NCI-H526 (cell line): ENCODE results near the gene RABGGTB.
A peak's percentile ranks its signal among the peaks of the same experiment; 100 is the strongest.
"Not testable (repeated sequence)": the region's sequence is repeated elsewhere in the genome, so short reads cannot be mapped to it uniquely, and the experiment has no call there.

Experiments used
- DNase-seq, 2 experiments: peaks; one replicate each; lab custom pipeline; 2025; lab: John Stamatoyannopoulos, UW

The RABGGTB gene

DNA sequence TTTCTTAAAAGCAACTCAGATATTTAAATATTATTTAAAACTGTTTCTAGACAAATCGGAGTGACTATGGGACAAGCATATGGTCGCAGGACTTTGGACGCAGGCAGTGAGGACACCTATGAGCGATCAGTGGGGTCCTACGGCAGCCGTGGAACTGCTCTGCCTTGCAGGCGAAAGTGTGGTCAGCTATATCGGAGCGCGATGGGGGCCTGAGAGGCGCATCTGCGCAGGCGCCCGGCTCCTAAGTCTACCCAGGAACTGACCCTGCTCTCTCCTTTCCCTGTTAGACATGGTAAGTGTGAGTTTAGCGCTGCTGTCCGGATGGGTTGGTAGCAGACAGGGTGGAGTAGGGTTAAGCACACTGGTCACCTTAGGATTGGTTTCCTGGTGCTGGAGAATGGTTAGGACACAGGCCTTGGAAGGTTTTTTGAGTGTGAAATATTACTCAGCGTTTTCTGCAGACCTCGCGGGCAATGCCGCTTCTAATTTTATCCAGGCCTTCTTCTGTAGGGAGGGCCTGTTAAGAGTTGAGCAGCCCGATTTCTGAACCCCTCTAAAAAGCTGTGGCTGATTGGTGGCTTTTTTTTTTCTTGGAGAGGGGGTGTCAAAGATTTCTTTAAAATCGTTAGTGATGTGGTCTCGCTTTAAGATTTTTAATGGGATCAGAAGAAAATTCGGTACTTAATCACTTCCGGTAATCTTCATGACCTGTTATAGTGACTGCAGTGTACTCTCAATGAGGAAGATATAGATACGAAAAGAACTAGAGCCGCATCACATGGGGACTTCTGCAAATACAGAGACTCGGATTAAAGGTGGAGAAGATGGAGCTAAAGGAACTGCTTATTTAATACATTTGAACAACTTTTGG, at the start of gene RABGGTB:
Gene RABGGTB (plus strand): TSS at position 274 of the 871 bp plus-strand sequence. CDS start 16 bp downstream, at position 290.
- peak; percentile 91 to 96 for DNase-seq

DNA sequence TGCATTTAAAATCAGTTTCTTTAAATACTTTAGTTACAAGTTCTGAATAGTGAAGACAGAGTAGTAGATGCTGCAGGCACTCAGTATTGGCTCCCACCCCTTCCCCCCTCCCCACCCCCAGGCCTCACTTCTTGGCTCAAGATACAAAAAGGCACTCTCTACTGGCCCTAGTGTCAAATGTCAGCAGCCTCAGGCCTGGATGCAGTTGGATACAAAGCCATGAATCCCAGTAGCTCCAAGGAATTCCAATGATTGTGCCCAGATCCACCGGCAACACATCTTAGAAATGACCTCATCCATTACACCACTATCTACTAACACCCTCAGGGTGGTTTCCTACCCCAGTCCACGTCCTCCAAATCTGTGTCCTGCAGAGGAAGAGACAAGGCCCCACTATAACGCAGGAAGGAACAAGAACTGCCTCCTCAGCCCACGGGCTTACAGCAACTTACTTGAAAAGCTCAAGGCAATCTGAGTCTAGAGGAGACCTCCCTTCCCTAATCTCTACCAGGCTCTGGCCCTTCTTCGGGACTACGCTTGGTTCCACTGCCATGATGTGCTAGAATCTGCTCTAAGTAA, 43.9 kb upstream of the RABGGTB start:
- DNase-seq, result no peak

DNA sequence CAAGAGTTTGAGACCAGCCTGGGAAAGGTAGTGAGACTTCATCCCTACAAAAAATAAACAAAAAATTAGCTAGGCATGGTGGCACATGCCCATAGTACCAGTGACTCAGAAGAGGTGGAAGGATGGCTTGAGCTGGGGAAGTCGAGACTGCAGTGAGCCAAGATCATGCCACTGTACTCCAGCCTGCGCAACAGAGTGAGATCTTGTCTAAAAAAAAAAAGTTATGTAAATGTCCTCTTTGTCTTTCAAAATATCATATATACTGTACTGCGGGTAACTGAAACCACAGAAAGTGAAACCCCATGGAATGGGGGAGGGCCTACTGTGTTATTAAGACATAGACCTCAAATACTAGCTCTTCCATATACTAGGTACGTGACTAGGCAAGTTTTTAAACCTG, 40.8 kb upstream of the RABGGTB start:
- DNase-seq, result no peak

DNA sequence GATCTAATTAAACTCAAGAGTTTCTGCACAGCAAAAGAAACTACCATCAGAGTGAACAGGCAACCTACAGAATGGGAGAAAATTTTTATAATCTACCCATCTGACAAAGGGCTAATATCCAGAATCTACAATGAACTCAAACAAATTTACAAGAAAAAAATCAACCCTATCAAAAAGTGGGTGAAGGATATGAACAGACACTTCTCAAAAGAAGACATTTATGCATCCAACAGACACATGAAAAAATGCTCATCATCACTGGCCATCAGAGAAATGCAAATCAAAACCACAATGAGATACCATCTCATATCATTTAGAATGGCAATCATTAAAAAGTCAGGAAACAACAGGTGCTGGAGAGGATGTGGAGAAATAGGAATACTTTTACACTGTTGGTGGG, 28.8 kb upstream of the RABGGTB start:
- DNase-seq, result not testable (repeated sequence)

DNA sequence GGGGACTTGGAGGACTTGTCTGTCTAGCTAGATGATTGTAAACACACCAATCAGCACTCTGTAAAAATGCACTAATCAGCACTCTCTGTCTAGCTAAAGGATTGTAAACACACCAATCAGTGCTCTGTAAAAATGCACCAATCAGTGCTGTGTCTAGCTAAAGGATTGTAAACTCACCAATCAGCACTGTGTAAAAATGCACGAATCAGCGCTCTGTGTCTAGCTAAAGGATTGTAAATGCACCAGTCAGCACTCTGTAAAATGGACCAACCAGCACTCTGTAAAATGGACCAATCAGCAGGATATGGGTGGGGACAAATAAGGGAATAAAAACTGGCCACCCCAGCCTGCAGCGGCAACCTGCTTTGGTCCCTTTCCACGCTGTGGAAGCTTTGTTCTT, 27.5 kb upstream of the RABGGTB start:
- not testable (repeated sequence) for DNase-seq

DNA sequence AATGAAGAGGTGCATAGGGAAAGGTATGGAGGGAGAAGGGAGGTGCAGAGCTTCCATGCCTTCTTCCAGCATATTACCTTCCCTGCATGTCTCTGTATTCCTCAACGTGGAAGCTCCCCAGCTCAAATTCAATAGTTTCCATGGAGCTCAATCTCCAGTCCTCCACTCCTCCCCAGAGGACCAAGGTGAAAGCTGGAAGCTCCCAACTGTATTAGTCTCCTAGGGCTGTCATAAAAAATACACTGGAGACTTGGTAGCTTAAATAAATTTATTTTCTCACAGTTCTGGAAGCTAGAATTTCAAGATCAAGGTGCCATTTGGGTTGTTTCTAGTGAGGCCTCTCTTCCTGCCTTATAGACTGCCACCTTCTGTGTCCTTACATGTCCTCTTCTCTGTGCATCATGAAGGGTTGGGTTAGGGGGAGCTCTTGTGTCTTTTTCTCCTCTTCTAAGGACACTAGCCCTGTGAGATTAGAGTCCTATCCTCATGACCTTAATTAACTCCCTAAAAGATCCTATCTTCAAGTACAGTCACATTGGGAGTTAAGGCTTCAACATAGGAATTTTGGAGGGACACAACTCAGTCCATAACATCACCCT, 21.9 kb upstream of the RABGGTB start:
- no peak for DNase-seq

DNA sequence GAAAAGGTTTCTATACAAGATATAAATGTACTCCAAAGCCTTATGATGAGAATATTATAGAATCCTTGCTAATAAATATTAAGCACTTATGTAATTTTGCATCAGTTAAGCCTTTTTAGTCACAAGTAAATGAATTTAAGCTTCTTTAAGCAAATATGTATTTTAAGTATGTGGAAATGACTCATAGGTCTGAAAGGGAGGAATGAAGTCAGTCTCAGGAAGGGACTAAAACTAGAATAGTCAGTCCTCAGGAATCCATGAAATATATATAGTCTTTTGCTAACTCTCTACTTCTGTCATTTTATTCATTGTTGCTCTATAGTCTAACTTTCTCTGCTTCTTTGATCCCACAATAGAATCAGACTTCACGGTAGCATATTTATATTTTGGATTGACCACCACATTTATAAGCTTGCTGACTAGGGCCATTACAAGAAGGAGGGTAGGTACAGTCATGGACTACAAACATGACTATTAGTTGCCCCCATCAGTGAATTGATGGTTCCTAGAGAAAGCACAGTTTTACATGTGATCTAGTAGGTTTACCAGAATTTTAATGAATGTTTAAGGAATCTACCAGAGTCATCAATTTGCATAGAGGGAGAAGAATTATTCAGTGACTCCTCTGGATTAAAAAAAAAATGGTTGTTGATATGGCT, 20.2 kb upstream of the RABGGTB start:
- no peak for DNase-seq

DNA sequence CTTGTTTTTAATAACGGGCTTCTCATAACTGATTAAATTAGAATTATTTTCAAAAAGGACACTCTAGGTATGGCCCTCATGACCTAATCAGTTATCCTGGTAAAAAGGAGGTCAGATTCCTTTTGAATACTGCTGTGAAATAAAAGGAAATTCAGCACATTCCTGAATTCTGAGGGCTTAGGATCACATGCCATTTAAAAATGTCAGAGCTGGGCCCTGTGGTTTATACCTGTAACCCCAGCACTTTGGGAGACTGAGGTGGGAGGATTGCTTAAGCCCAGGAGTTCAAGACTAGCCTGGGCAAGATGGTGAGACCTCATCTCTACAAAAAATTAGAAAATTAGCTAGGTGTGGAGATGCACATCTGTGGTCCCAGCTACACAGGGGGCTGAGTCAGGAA, 18.0 kb upstream of the RABGGTB start:
- no peak for DNase-seq

DNA sequence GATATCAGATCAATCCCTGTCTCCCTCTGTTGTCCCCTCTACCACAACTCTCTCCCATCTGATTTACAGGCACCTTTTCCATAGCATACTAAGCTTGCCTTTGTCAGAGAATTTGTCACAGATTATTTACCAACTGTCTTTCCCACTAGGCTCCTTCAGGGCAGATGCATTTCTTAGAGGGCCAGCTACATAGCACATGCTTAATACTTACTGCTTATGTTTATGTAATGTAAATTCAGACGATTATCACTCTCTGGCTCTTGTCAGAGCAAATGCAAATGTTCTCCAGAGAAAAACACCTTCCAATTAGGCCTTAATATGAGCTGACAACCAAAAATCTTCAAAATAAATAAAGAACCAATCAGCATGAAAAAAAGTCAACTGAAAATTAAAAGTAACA, 15.3 kb upstream of the RABGGTB start:
- DNase-seq, result no peak

DNA sequence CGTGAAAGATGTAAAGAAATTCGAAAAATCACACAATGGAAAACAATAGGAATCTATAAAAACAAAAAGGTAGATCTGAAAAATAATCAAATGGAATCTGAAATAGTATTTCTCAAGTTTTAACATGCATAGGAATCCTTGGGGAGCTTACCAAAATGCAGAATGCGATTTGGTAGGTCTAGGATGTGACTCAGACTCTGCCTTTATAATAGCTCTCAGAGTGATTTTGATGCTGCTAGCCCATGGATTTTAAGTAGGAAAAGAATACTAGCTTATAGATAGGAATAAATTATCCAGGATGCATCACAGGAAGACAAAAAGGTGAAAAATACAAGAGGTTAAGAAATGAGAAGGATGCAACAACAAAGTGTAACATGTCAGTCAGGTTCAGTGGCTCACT, 14.1 kb upstream of the RABGGTB start:
- DNase-seq, result no peak

DNA sequence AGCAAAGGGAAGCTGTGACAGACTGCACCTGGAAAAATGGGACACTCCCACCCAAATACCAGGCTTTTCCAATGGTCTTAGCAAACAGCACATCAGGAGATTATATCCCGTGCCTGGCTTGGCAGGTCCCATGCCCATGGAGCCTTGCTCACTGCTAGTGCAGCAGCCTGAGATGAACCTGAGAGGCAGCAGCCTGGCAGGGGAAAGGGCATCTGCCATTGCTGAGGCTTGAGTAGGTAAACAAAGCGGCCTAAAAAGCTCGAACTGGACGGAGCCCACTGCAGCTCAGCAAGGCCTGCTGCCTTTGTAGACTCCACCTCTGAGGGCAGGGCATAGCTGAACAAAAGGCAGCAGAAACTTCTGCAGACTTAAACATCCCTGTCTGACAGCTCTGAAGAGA, 8.2 kb upstream of the RABGGTB start:
- DNase-seq, result not testable (repeated sequence)

DNA sequence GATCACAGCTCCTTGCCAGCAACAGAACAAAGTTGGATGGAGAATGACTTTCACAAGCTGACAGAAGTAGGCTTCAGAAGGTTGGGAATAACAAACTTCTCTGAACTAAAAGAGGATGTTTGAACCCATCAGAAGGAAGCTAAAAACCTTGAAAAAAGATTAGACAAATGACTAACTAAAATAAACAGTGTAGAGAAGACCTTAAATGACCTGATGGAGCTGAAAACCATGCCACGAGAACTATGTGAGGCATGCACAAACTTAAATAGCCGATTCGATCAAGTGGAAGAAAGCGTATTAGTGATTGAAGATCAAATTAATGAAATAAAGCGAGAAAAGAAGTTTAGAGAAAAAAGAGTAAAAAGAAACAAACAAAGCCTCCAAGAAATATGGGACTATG, 7.4 kb upstream of the RABGGTB start:
- DNase-seq, result not testable (repeated sequence)

DNA sequence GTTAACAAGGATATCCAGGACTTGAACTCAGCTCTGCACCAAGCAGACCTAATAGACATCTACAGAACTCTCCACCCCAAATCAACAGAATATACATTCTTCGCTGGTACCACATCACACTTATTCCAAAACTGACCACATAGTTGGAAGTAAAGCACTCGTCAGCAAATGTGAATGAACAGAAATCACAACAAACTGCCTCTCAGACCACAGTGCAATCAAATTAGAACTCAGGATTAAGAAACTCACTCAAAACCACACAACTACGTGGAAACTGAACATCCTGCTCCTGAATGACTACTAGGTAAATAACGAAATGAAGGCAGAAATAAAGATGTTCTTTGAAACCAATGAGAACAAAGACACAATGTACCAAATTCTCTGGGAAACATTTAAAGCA, 5.9 kb upstream of the RABGGTB start:
- not testable (repeated sequence) for DNase-seq

DNA sequence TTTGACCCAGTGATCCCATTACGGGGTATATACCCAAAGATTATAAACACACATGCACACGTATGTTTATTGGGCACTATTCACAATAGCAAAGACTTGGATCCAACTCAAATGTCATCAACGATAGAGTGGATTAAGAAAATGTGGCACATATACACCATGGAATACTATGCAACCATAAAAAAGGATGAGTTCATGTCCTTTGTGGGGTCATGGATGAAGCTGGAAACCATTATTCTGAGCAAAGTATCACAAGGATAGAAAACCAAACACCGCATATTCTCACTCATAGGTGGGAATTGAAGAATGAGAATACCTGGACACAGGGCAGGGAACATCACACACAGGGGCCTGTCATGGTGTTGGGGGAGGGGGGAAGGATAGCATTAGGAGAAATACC, 2.1 kb upstream of the RABGGTB start:
- DNase-seq, result not testable (repeated sequence)

DNA sequence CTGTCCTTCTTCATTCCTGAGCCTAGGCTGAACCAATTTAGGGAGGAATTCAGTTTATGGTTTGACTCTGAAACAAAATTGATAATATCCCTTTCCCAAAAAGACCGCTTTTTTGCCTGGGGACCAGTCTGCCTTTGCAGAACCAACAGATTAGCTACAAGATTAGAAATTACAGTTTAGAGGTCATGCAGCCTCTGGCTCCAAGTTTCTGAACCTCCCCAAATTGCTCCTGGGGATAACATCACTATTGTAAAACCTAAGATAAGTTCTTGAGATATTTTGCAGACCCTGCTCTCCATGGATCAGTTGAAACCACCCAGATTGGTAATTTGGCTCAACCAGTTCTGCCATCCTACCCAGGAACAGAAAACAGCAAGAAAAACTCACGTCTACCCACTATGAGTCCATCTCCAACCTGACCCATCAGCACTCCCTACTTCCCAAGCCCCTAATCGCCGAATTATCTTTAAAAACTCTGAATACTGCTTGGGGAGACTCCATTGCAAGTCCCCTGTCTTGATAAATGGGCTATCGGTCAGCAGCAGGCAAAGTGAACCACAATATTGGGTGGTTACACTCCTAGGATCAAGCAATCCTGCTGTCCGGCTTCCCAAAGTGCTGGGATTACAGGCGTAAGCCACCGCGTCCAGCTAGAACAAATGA, 605 bp upstream of the RABGGTB start:
- DNase-seq, result no peak

DNA sequence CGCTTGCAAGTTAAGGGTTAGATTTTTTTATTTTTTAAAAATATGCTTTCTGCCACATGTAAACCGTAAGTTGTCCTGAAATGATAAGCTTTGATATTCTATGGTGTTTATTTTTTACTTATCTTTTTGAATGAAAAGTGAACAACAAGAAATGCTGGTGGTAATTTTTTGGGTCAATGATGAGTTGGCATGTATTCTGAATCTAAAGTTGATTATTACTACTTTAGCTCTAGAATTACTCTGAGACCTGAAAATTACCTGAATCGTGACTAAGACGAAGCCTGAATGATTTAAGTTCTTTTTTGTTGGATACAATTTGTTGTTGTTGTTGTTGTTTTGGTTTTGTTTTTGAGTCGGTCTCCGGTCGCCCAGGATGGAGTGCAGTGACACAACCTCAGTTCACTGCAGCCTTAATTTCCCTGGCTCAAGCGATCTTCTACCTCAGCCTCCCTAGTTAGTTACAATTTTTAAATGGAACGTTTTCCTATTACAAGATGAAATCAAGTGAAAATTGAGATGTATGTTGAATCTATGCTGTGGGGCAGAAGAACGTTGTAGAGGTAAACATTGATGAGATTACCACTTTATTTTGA, 941 bp downstream of the RABGGTB start:
- DNase-seq, result no peak

DNA sequence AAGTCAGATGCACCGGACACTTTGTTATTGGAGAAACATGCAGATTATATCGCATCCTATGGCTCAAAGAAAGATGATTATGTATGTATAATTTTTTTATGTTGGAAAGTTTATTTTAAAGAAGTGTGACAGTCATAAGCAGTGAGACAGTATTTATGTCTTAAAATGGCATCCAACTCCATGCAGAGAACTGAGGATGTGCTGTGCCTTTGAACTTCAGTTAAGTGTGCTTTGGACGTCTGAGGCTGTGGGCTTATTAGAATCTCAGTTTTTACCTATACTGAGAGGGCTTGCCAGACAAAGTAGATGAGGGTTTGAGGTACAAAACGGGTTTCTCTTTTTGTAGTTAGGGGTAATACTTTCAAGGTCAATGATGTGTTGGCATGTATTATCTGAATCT, 1.5 kb downstream of the RABGGTB start:
- no peak for DNase-seq

DNA sequence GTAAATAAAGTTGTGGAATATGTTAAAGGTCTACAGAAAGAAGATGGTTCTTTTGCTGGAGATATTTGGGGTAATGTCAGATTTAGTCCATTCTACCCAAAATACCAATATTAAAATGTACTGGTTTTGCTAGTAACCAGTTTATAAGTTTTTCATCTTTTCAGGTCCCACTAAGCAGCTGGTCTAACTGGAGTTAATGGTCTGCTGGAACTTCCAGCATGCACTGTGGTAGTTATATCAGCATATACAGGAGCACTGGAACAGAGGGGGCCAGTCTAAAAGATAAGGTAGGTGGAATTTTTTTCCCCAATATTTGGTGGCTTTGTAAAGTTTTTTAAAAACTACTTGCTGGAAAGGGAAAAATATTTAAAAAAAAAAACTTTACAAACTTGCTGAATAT, 3.9 kb downstream of the RABGGTB start:
- DNase-seq, result no peak

DNA sequence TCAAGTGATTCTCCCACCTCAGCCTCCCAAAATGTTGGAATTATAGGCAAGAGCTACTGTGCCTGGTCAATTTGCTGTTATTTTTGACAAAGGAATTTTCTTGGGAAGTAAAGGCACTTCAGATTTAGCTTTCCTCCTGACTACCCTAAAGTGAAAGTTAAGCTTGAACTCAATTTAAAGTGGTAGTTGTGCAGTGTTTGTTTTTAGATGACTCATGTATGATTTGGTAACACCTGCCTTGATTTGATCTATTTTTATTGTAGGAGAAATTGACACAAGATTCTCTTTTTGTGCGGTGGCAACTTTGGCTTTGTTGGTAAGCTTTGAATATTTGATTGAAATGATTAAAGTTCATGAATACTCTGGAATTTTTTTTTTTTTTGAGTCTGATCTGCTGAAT, 5.0 kb downstream of the RABGGTB start:
- DNase-seq, result no peak

DNA sequence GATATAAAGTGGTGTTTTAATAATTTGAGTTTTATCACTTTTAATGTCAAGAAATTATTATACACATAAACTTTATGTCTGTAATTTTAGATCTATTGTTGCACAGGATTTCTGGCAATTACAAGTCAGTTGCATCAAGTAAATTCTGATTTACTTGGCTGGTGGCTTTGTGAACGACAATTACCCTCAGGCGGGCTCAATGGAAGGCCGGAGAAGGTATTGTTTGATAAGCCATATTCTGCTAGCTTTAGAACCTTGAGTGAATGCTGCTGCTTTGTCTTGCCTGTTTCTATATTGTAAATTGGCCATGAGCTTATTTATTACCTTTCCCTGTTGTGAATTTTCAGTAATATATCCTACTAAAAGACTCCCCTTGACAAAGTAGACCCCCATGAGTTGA, 6.0 kb downstream of the RABGGTB start:
- DNase-seq, result no peak

DNA sequence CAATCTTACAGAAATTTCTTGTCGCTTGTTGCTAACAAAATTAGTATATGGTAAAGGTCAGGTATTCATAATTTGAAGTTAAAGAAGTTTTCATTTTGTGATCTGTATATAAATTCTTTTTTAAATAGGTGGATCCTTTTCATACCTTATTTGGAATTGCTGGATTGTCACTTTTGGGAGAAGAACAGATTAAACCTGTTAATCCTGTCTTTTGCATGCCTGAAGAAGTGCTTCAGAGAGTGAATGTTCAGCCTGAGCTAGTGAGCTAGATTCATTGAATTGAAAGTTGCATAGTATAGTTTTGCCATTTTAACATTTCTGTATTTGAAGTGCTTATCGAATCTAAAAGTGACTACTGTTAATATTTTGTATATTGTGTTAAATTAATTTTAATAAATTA, 8.3 kb downstream of the RABGGTB start:
- no peak for DNase-seq

DNA sequence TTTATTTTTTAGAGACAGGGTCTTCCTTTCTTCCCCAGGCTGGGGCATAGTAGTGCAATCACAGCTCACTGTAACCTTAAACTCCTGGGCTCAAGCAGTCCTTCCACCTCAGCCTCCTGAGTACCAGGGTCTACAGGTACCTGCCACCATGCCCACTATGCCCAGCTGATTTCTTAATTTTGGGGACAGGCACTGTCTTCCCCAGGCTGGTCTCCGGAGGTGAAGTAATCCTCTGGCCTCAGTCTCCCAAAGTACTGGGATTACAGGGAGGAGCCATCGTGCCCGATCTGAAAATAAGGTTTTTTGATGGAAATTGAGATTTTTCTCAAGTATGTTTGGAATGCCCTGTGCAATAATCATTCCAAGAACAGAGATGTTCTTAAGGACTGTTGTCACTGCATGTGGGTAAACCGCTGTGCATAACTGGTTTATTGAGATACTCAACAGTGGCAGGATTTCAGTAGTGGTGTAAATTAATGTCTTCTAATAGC, 9.7 kb downstream of the RABGGTB start:
- DNase-seq, result no peak
